ENCODE results near the gene PDZRN3. TPM values are rescaled to one million over a fixed set of nuclear protein-coding genes. Genes with fewer than 3 reads are reported as not detected.

Gene PDZRN3
- total RNA-seq, 1 experiment from 2014 or later, result 0.17 TPM

DNA sequence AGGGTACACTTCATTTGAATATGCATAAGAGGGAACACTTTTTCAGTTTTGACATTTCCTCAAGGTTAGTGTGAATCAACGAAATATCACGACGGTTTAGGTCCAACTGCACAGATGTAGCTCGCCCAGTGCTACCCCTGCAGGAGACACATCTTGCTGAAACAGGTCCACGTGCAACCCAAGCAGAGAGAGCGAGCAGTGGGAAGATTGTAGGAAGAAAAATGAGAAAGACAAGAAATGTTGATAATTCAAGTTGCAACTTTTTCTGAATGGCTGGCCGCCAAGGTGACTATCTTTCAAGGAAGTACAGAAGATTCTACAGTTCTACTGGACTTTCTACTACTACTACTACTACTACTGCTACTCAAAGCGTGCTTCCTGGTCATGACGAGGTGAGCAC is 231.7 kb downstream of the PDZRN3 start:
- Histone ChIP-seq H3K9me2 (ENCODE audit: insufficient read depth) (no peaks in the 10 kb centered on the region), H2AFZ (ENCODE audit: low read depth, low read length, poor library complexity, severe bottlenecking) (no peak overlapping the region), H3K4me1 (ENCODE audit: control insufficient read depth in 1 of 2, insufficient read depth in 2 of 2, low read length in 2 of 2) (no peaks in the 10 kb centered on the region), H3K9ac (ENCODE audit: low read length) (no peak overlapping the region), H4K20me1 (ENCODE audit: insufficient read depth) (no peaks in the 10 kb centered on the region), H3K36me3 (ENCODE audit: control insufficient read depth in 1 of 2, insufficient read depth in 2 of 2, low read length in 2 of 2) (no peaks in the 10 kb centered on the region), H3K27ac (ENCODE audit: low read depth, low read length) (no peak overlapping the region), H3K4me2 (ENCODE audit: low read length) (no peak overlapping the region), H3K4me3 (replicated peaks in 1 of 2; ENCODE audit: low read depth in 1 of 2, low read length in 2 of 2) (no peak overlapping the region), H3K9me3 (ENCODE audit: control insufficient read depth in 1 of 2, insufficient read depth in 1 of 2, low read depth in 1 of 2, low read length in 2 of 2) (no peaks in the 10 kb centered on the region), H3K79me2 (ENCODE audit: insufficient read depth, low read length) (no peaks in the 10 kb centered on the region), H3K27me3 (ENCODE audit: insufficient read depth, low read length) (peaks cover 27% of the 10 kb centered on the region; the same call in 1 of the 2 replicates)
- intact Hi-C loops (cut with micrococcal nuclease), result no loop called here
- TF ChIP-seq CTCF (IDR thresholded peaks at IDR 0.05 in 2 of 3, conservative IDR thresholded peaks at IDR 0.05 in 1 of 3; ENCODE audit: borderline replicate concordance in 1 of 3, insufficient read depth in 1 of 3, low read depth in 2 of 3, low read length in 2 of 3) (no peak), EZH2 (IDR thresholded peaks at IDR 0.05) (no peak), MAX (IDR thresholded peaks at IDR 0.05) (no peak), POLR2AphosphoS5 (IDR thresholded peaks at IDR 0.05; ENCODE audit: low read depth, low read length) (no peak), SIN3A (IDR thresholded peaks at IDR 0.05; ENCODE audit: low read depth) (no peak), CEBPB (IDR thresholded peaks at IDR 0.05; ENCODE audit: low read depth) (no peak), FOSL1 (IDR thresholded peaks at IDR 0.05; ENCODE audit: low read depth) (no peak), ZNF274 (IDR thresholded peaks at IDR 0.05; ENCODE audit: low read depth, low read length) (no peak), CBX3 (IDR thresholded peaks at IDR 0.05; ENCODE audit: low read depth) (no peak), RAD21 (IDR thresholded peaks at IDR 0.05; ENCODE audit: low read depth) (no peak), EZH2phosphoT487 (IDR thresholded peaks at IDR 0.05; ENCODE audit: borderline replicate concordance) (no peak), ZBTB33 (IDR thresholded peaks at IDR 0.05; ENCODE audit: extremely low read depth, insufficient replicate concordance, low read length) (no peak), EGR1 (IDR thresholded peaks at IDR 0.05; ENCODE audit: low read depth) (no peak), POLR2A (IDR thresholded peaks at IDR 0.05; ENCODE audit: borderline replicate concordance, extremely low read depth, insufficient read depth, insufficient read length) (no peak)
- TF ChIP-seq, protein P1, sequence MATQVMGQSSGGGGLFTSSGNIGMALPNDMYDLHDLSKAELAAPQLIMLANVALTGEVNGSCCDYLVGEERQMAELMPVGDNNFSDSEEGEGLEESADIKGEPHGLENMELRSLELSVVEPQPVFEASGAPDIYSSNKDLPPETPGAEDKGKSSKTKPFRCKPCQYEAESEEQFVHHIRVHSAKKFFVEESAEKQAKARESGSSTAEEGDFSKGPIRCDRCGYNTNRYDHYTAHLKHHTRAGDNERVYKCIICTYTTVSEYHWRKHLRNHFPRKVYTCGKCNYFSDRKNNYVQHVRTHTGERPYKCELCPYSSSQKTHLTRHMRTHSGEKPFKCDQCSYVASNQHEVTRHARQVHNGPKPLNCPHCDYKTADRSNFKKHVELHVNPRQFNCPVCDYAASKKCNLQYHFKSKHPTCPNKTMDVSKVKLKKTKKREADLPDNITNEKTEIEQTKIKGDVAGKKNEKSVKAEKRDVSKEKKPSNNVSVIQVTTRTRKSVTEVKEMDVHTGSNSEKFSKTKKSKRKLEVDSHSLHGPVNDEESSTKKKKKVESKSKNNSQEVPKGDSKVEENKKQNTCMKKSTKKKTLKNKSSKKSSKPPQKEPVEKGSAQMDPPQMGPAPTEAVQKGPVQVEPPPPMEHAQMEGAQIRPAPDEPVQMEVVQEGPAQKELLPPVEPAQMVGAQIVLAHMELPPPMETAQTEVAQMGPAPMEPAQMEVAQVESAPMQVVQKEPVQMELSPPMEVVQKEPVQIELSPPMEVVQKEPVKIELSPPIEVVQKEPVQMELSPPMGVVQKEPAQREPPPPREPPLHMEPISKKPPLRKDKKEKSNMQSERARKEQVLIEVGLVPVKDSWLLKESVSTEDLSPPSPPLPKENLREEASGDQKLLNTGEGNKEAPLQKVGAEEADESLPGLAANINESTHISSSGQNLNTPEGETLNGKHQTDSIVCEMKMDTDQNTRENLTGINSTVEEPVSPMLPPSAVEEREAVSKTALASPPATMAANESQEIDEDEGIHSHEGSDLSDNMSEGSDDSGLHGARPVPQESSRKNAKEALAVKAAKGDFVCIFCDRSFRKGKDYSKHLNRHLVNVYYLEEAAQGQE (IDR thresholded peaks at IDR 0.05; ENCODE audit: low read depth), result no peak
- ATAC-seq, result no peak
- ChIA-PET RAD21 (ENCODE audit: low non-redundant PET in 1 of 2, low total read pairs in 2 of 2, uncharacterized antibody in 2 of 2, unreplicated experiment in 2 of 2) (no interaction called here), CTCF (no interaction called here), POLR2A (no interaction called here)
- no TSS peak for BruUV-seq (replicated peaks)
- no peak for DNase-seq (ENCODE audit: low read depth, low spot score)

Data from HCT116 (cell line).